ENCODE measurements around the gene LARGE1.

The LARGE1 gene

GRCh38 chr22:33526434-33527107, 393.7 kb downstream of the LARGE1 start:
- DNase-seq (ENCODE audit: low read depth in 2 of 3, low spot score in 2 of 3), result no peak

- no peak for DNase-seq (ENCODE audit: low read depth in 2 of 3, low spot score in 2 of 3)
Observed at GRCh38 chr22:33524511-33525260, 395.6 kb downstream of the LARGE1 start.

DNA sequence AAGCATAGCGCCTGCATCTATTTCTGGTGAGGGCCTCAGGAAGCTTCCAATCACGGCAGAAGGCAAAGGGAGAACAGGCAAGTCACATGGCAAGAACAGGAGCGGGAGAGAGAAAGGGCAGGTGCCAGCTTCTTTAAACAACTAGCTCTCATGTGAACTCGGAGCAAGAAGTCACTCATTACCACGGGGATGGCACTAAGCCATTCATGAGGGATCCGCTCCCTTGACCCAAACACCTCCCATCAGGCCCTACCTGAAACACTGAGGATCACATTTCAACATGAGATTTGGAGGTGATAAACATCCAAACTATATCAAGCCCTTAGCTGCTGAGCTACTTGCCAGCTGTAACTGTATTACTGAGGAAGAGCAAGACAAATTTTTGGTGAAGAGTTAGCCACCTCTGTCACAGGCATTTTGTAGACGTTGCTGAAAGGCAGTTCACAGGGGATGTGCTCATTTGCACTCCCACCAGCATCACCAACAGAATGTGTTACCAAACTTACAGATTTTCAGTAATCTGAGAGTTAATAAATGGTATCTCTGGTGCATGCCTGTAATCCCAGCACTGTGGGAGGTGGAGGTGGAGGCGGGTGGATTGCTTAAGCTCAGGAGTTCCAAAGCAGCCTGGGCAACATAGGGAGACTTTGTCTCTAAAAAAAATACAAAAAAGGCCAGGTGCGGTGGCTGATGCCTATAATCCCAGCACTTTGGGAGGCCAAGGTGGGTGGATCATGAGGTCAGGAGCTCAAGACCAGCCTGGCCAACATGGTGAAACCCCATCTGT, 398.2 kb downstream of the LARGE1 start:
- no peak for DNase-seq (ENCODE audit: low read depth in 2 of 3, low spot score in 2 of 3)

GRCh38 chr22:33520904-33521780, 399.1 kb downstream of the LARGE1 start:
- no peak for DNase-seq (ENCODE audit: low read depth in 2 of 3, low spot score in 2 of 3)

DNA sequence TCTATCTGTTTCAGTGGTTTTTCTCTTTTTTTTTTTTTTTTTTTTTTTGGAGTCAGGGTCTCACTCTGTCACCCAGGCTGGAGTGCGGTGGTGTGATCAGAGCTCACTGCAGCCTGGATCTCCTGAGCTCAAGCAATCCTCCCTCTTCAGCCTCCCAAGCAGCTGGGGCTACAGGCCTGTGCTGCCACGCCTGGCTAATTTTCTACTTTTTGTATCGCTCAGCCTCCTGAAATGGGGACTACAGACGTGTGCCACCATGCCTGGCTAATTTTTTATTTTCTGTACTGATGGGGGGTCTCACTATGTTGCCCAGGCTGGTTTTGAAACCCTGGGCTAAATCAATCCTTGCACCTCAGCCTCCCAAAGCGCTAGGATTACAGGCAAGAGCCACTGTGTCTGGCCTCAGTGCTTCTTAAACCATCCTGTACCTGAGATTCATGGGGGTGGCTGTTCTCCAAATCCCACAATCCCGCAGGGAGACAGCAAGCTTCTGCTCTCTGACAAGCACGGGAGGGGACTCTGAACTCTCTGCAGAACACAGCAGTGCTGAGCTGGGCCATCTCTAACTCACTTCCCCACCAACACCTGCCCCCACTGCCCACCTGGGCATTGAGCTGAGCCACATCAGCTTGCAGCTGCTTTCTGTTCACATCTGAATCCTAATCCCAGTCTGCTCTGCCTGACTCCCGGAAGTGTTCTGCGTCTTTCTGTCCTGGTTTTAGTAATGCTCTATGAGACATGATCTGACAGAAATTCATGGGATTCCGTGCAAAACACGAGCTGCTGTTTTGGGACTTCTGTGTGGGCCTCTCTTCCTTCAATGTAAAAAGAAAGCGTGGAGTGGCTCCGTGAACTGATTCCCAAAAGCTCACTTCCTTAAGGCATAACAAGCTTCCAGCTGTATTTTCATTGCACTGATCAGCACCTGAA, 400.0 kb downstream of the LARGE1 start:
- no peak for DNase-seq (ENCODE audit: low read depth in 2 of 3, low spot score in 2 of 3)

GRCh38 chr22:33519071-33519973, 401.0 kb downstream of the LARGE1 start:
- no peak for DNase-seq (ENCODE audit: low read depth in 2 of 3, low spot score in 2 of 3)

DNA sequence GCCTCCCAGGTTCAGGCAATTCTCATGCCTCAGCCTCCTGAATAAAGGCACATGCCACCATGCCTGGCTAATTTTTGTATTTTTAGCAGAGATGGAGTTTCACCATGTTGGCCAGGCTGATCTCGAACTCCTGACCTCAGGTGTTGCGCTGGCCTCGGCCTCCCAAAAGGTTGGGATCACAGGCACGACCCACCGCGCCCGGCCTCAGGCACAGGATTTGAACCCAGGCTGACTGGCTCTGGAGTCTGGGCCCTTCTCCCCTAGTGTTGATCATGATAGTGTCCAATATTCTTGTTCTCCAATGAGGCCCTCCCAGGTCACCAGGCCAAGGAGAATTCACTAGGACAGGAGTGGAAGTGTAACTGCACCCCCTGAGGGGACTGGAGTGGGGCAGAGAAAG, 401.9 kb downstream of the LARGE1 start:
- DNase-seq (ENCODE audit: low read depth in 2 of 3, low spot score in 2 of 3), result no peak

DNA sequence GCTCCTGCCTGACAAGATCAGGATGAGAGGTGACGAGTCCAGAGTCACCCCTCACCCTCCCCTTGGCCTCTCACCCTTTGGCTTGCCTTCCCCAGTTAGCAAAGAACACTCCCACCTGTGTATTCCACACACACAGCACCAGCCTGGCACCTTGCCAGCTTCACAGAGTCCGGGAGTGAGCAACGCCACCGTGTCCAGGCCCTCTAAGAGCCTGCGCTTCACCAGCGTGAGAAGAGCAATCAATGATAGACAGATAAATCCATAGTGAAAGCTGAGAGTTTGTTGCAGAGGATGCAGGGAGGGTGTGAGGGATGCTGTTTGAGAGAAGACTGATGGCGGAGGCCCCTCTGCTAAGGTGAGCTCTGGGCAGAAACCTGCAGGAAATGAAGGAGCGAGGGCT, 404.5 kb downstream of the LARGE1 start:
- no peak for DNase-seq (ENCODE audit: low read depth in 2 of 3, low spot score in 2 of 3)

GRCh38 chr22:33513388-33514338, 406.6 kb downstream of the LARGE1 start:
- DNase-seq (ENCODE audit: low read depth in 2 of 3, low spot score in 2 of 3), result no peak

DNA sequence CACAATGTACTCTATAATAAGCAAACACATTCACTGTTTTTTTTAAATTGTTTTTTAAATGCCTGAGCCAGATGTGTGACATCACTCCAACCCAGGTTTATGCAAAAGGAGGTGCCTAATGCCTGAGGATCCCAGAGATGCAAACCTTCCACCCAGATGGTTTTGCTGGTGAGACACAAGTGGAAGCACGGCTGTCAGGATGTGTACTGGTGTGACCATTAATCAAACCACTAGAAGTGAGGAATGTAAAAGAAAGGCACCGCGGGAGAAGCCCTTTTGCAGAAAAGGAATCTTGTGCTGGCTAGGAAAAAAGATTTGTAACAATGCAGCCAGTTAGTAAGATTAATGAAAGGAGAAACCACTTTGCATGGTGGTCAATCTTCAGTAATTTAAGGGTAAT, 407.4 kb downstream of the LARGE1 start:
- no peak for DNase-seq (ENCODE audit: low read depth in 2 of 3, low spot score in 2 of 3)

DNA sequence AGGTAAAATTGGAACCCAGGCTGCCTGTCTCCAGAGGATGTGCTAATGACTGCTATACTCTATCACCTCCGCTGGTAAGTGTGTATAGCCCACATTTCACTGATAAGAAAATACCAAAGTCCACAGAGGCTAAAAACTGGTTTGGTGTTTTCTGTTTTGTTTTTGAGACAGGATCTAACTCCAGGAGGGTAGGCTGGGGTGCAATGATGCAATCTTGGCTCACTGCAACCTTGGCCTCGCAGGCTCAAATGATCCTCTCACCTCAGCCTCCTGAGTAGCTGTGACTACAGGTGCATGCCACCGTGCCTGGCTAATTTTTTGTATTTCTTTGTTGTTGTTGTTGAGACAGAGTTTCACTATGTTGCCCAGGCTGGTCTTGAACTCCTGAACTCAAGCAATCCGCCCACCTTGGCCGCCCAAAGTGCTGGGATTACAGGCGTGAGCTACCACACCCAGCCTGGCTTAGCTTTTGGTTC, 409.8 kb downstream of the LARGE1 start:
- DNase-seq (ENCODE audit: low read depth in 2 of 3, low spot score in 2 of 3), result no peak

DNA sequence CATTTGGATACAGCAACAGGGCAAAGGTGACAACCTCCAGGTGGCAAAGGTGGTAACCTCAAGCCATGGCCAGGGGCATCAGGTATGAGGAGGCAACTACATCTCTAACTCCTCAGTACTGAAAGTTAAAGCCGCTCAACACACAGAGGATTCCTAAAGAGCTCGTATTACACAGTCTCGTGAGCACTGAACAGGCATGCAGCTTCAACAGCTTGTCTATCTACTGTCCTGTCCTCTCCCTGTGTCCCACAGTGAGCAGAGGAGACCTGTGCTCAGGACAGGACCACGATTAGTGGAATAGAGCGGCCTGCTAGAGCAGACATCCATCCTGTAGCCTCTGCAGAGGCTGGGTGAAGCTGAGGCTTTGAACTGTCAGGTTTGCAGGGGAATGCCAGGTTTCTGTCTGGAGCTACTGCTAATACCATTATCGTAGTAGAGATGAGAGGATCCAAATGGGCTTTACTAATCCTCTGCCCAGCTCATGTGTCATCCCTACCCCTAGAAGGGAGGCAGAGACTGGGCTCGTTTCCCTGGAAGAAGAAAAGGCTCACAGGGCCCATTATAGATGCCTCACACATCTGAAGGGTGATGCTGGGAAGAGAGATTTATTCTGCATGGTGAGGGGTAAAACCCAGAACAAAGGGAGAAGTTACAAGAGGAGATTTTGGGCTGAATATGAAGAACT, 415.2 kb downstream of the LARGE1 start:
- no peak for DNase-seq (ENCODE audit: low read depth in 2 of 3, low spot score in 2 of 3)

DNA sequence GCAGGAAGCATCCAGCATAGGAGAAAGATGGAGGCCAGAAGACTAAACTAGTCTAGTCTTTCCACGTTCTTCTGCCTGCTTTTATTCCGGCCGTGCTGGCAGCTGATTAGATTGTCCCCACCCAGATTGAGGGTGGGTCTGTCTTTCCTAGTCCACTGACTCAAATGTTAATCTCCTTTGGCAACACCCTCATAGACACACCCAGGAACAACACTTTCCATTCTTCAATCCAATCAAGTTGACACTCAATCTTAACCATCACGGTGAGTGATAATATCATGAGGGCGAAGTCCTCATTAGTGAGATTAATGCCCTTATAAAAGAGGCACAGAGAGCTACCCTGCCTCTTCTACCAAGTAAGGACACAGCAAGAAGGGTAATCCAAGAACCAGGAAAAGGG, 424.2 kb downstream of the LARGE1 start:
- no peak for DNase-seq (ENCODE audit: low read depth in 2 of 3, low spot score in 2 of 3)

DNA sequence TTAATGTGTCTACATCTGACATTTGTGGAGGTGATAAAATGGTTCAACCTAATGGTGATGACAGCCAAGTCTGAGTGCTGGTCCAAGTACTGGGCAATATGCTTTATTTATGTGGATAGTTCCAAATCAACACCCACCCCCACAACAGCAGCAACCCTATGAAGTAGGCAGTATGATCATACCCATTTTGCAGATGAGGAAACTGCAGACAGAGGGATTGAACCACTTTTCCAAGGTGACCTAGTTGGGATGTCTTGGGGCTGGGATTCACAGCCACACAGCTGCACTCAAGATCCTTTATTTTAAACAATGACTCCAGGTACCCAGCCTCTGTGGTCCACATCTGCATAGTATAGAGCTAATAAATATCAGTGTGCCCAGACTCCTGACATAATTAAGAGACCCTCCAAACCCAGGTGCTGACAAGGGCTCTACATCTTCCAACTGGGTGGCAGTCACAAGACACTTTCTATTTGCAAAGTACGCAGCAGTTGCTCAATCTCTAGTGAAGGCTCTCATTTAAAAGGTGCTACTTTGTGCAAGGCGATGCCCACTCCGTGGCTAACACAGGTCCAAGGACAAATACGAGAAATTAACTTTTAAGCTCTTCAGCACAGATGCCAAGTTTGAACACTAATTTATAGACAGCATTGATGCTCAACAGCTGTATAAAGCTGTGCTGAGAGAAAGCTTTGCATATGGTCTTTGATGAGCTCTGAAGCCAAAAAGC, 426.6 kb downstream of the LARGE1 start:
- no peak for DNase-seq (ENCODE audit: low read depth in 2 of 3, low spot score in 2 of 3)

- DNase-seq (ENCODE audit: low read depth in 2 of 3, low spot score in 2 of 3), result no peak
Observed at GRCh38 chr22:33492210-33492651, 428.0 kb downstream of the LARGE1 start.

DNA sequence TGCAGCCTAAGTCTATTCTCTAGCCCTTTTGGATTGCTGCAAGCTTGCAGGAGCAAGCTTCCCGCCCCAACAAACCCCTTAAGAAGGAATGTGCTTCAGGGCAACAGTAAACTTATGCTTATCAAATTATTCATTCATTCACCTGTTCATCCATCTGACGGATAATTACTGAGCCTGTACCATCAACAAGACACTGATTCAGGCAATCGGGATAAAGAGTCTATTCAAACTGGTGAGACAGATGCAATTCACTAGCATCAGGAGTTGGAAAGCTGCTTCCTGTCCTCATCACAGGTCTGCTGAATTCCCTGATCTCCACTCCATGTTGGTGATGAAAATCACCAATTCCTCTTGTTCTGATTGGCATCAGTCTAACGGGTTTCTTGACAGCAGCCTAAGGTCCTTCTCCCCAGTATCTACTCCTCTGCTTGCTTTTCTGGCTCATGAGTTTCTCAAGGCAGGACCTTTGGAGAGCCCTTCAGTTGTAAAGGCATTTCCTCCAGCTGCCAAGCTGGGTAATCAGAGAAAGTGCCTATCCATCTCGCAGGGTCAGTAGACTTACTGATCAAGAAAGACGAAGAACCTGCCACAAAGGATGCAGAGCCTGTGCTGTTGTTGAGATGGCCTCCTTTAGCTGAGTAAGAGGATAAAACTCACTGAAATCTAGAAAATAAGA, 433.1 kb downstream of the LARGE1 start:
- no peak for DNase-seq (ENCODE audit: low read depth in 2 of 3, low spot score in 2 of 3)

All from activated CD8-positive, alpha-beta memory T cell treated with anti-CD3 and anti-CD28 coated beads for 48 hours (primary cell).